Peyer's patch (tissue), 4 donors: ENCODE results near the gene MEA1. TPM values are rescaled to one million over a fixed set of nuclear protein-coding genes. Genes with fewer than 3 reads are reported as not detected.

ENCODE experiments used
- DNase-seq, 3 donors: peaks; one replicate each; pipeline ENCODE4 v3.0.0-alpha.2; 2017 to 2019
- H3K27ac ChIP-seq, 4 donors: fragments of 200-600 bp; sonication (generic); one replicate each; pipeline ENCODE4 v1.5.1; 2016 to 2019
- H3K27me3 ChIP-seq, 2 donors: fragments of 200-600 bp; sonication (generic); one replicate each; pipeline ENCODE4 v1.5.1; 2019
- H3K36me3 ChIP-seq, 3 donors: fragments of 200-600 bp; sonication (generic); one replicate each; pipeline ENCODE4 v1.5.1; 2016 to 2019
- H3K4me1 ChIP-seq, 4 donors: fragments of 200-600 bp; sonication (generic); one replicate each; pipeline ENCODE4 v1.5.1; 2016 to 2019
- H3K4me3 ChIP-seq, 4 donors: fragments of 200-600 bp; sonication (generic); 1 replicate in 3 of 4; 2 replicates in 1 of 4; pipeline ENCODE4 v1.5.1; 2016 to 2019; ENCODE audit warnings: mild to moderate bottlenecking in 1 of 4
- H3K9me3 ChIP-seq, 4 donors: fragments of 200-600 bp; sonication (generic); one replicate each; pipeline ENCODE4 v1.5.1; 2016 to 2019; ENCODE audit warnings: mild to moderate bottlenecking in 1 of 4
- CTCF ChIP-seq, 6 experiments: fragments of 450-650 bp in 4 of 6; fragments of 200-600 bp in 2 of 6; sonication (generic) in 1 of 6; IDR thresholded peaks; one replicate each; pipeline ENCODE4 v1.5.1; 2017 to 2019; ENCODE audit warnings: antibody characterized with exemption in 6 of 6, mild to moderate bottlenecking in 3 of 6, moderate library complexity in 1 of 6
- POLR2A ChIP-seq, 2 donors: fragments of 450-650 bp; IDR thresholded peaks; one replicate each; pipeline ENCODE4 v1.5.1; 2017; ENCODE audit warnings: antibody characterized with exemption in 2 of 2, mild to moderate bottlenecking in 2 of 2, moderate library complexity in 2 of 2
- total RNA-seq, 4 donors: library from RNA; depleted of rRNA; stranded (reverse); fragments of >200 nt; gene quantifications; one replicate each; pipeline ENCODE4 v1.1.0, GENCODE V29; 2016

MEA1 gene
- total RNA-seq, 4 donors from 2014 or later, result 34.3 to 40.4 (median 36.1) TPM

- Histone ChIP-seq H3K4me1 (peaks cover 0 to 41% (median 10%) of the 10 kb centered on the region in 4 donors), H3K27ac (peak overlapping the region; percentile 72 to 83 (median 76)), H3K9me3 (no peaks in the 10 kb centered on the region), H3K4me3 (peak overlapping the region; percentile 58 to 89 (median 66)), H3K36me3 (peaks cover 0 to 52% (median 0%) of the 10 kb centered on the region in 3 donors), H3K27me3 (no peaks in the 10 kb centered on the region)
- no peak for DNase-seq
- TF ChIP-seq POLR2A (IDR thresholded peaks at IDR 0.05) (no peak), CTCF (IDR thresholded peaks at IDR 0.05) (no peak)
Measured at GRCh38 chr6:43013097-43013842, 476 bp downstream of the MEA1 start.

- H3K27ac ChIP-seq, result no peak overlapping the region
- no peak overlapping the region for H3K4me3 ChIP-seq
- H3K9me3 ChIP-seq, result no peaks in the 10 kb centered on the region
- no peak for TF ChIP-seq POLR2A (IDR thresholded peaks at IDR 0.05)
- no peak for TF ChIP-seq CTCF (IDR thresholded peaks at IDR 0.05)
- peaks cover 0 to 39% (median 10%) of the 10 kb centered on the region in 4 donors for H3K4me1 ChIP-seq
- DNase-seq, result no peak
- H3K27me3 ChIP-seq, result no peaks in the 10 kb centered on the region
- H3K36me3 ChIP-seq, result peaks cover 0 to 52% (median 0%) of the 10 kb centered on the region in 3 donors
Measured at GRCh38 chr6:43012364-43012763, 1.4 kb downstream of the MEA1 start.

GRCh38 chr6:43011207-43011606, 2.5 kb downstream of the MEA1 start:
- peaks cover 0 to 28% (median 10%) of the 10 kb centered on the region in 4 donors for H3K4me1 ChIP-seq
- H3K27ac ChIP-seq, result no peak overlapping the region
- peaks cover 0 to 60% (median 0%) of the 10 kb centered on the region in 3 donors for H3K36me3 ChIP-seq
- H3K27me3 ChIP-seq, result no peaks in the 10 kb centered on the region
- no peak overlapping the region for H3K4me3 ChIP-seq
- no peak for DNase-seq
- no peak for TF ChIP-seq CTCF (IDR thresholded peaks at IDR 0.05)
- no peak for TF ChIP-seq POLR2A (IDR thresholded peaks at IDR 0.05)
- H3K9me3 ChIP-seq, result no peaks in the 10 kb centered on the region

GRCh38 chr6:43009124-43009523, 4.6 kb downstream of the MEA1 start:
- Histone ChIP-seq H3K4me1 (peaks cover 0 to 12% (median 3%) of the 10 kb centered on the region in 4 donors), H3K27ac (no peak overlapping the region), H3K4me3 (no peak overlapping the region), H3K36me3 (peaks cover 0 to 68% (median 0%) of the 10 kb centered on the region in 3 donors), H3K27me3 (no peaks in the 10 kb centered on the region), H3K9me3 (no peaks in the 10 kb centered on the region)
- TF ChIP-seq CTCF (IDR thresholded peaks at IDR 0.05) (peak in 3 of 6 experiments; percentile 33 to 48 (median 39)), POLR2A (IDR thresholded peaks at IDR 0.05) (no peak)
- peak in 1 of 3 donors; percentile 23 for DNase-seq

- H3K36me3 ChIP-seq, result peaks cover 0 to 77% (median 0%) of the 10 kb centered on the region in 3 donors
Measured at GRCh38 chr6:43007126-43007525, 6.6 kb downstream of the MEA1 start.

More at GRCh38 chr6:43007126-43007525, 6.6 kb downstream of the MEA1 start:
- Histone ChIP-seq H3K4me1 (no peaks in the 10 kb centered on the region), H3K27ac (no peak overlapping the region), H3K9me3 (no peaks in the 10 kb centered on the region), H3K4me3 (no peak overlapping the region), H3K27me3 (no peaks in the 10 kb centered on the region)
- no peak for DNase-seq
- no peak for TF ChIP-seq CTCF (IDR thresholded peaks at IDR 0.05)
- TF ChIP-seq POLR2A (IDR thresholded peaks at IDR 0.05), result no peak
